ENCODE measurements around the gene FHIT. TPM values are rescaled to one million over a fixed set of nuclear protein-coding genes. Genes with fewer than 3 reads are reported as not detected.
"Not testable (repeated sequence)": the region's sequence is repeated elsewhere in the genome, so short reads cannot be mapped to it uniquely, and the experiment has no call there.

FHIT gene
- total RNA-seq, 2 donors from 2014 or later = 2.9 to 12.2 TPM

- no peak overlapping the region for H3K27ac Mint-ChIP-seq
- H3K9me3 Mint-ChIP-seq = peaks cover 3% of the 10 kb centered on the region
- peak; percentile 74 for ATAC-seq (replicated peaks)
- no peaks in the 10 kb centered on the region for H3K36me3 Mint-ChIP-seq (ENCODE audit: low read depth)
- peaks cover 4% of the 10 kb centered on the region for H3K27me3 Mint-ChIP-seq
- no peaks in the 10 kb centered on the region for H3K4me1 Mint-ChIP-seq
- no peak overlapping the region for H3K4me3 Mint-ChIP-seq
Observed at GRCh38 chr3:59820352-59820934, 1430.8 kb downstream of the FHIT start.

- ATAC-seq (replicated peaks) = no peak
- Mint-ChIP-seq H3K36me3 (ENCODE audit: low read depth) (no peaks in the 10 kb centered on the region), H3K4me3 (no peak overlapping the region), H3K4me1 (no peaks in the 10 kb centered on the region), H3K9me3 (peaks cover 3% of the 10 kb centered on the region), H3K27ac (no peak overlapping the region), H3K27me3 (peaks cover 4% of the 10 kb centered on the region)
Observed at GRCh38 chr3:59818919-59819300, 1432.3 kb downstream of the FHIT start.

DNA sequence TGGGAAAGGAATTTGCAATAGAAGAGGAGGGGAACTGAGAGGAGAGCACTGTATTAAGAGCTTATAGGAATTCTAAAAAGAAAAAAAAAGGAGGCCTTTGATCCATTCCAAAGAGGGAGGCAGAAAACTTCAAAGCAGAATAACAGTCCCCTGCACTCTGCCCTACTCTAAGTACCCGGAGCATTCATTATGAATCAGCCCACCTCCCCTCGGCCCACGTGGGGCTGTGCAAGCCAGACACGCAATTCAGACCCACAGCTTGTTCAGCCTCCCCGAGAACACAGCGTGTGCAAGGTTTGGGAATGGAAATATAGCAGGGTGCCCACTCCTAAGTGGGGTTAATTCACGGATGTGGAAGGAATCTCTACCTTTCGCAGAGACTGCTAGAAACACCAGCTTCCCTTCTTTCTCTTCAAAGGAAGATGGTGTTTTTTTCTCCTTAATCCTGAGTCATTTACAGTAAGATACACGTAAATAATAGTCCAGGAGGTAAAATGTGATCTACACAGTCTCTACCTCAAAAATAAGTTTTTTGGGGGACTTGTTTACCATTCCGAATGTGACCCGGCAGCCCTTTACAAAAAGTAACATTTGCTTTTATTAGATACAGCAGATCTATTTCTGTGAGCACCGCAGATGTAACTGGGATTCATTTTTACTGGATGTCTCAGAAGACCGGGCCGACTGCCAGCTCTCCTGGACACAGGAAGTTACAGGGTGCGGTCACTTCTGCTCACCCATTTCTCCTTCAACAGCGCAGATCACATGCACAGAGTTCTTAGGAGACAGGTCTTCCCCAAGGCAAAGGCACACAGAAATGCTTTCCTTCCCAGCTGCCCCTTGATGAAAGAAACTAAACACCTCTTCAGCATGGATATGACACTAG, 1433.0 kb downstream of the FHIT start:
- H3K4me1 Mint-ChIP-seq = no peaks in the 10 kb centered on the region
- H3K9me3 Mint-ChIP-seq = peaks cover 3% of the 10 kb centered on the region
- no peaks in the 10 kb centered on the region for H3K36me3 Mint-ChIP-seq (ENCODE audit: low read depth)
- ATAC-seq (replicated peaks) = no peak
- peaks cover 4% of the 10 kb centered on the region for H3K27me3 Mint-ChIP-seq
- H3K4me3 Mint-ChIP-seq = no peak overlapping the region
- no peak overlapping the region for H3K27ac Mint-ChIP-seq

DNA sequence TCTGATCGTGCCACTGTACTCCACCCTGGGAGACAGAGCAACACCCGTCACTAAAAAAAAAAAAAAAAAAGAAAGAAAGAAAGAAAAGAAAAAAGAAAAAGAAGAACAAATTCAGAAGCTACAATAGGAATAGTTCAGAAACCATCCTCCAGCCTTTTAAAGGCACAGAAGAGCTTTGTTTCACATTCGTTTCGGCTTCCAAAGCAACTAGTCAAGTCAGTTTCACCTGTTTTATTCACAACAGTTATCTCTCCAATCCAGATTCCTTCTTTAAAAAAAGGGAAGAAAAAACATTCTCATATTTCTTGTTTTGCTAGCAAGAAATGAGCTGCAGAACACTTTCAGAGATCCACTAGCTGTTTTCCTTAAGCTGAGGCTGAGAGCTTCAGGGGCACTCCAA, 1433.7 kb downstream of the FHIT start:
- Mint-ChIP-seq H3K36me3 (ENCODE audit: low read depth) (no peaks in the 10 kb centered on the region), H3K4me1 (no peaks in the 10 kb centered on the region), H3K27me3 (peaks cover 4% of the 10 kb centered on the region), H3K9me3 (peaks cover 3% of the 10 kb centered on the region), H3K27ac (no peak overlapping the region), H3K4me3 (no peak overlapping the region)
- ATAC-seq (replicated peaks) = no peak

- Mint-ChIP-seq H3K4me1 (no peaks in the 10 kb centered on the region), H3K27me3 (peaks cover 4% of the 10 kb centered on the region), H3K36me3 (ENCODE audit: low read depth) (no peaks in the 10 kb centered on the region), H3K4me3 (no peak overlapping the region), H3K27ac (no peak overlapping the region), H3K9me3 (peaks cover 3% of the 10 kb centered on the region)
- no peak for ATAC-seq (replicated peaks)
Observed at GRCh38 chr3:59816312-59816711, 1434.9 kb downstream of the FHIT start.

DNA sequence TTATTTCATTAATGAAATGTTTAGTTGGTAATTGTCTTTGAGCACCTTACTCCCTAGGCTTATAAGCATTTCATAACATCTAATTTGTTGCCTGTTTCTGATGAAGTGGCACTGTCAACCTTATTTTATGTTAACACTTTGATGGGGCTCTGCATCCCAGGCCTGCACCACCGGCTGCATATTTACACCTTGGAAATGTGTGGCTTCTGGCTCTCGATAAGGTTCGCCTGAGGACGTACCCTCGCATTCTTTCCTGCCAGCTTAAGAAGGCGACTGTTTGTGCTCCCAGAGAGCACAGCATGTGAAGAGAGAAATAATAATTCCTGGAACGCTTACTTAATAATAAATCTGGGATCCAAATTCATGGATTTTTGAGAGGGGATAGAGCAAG, 1438.1 kb downstream of the FHIT start:
- H3K27ac Mint-ChIP-seq = no peak overlapping the region
- H3K36me3 Mint-ChIP-seq (ENCODE audit: low read depth) = no peaks in the 10 kb centered on the region

DNA sequence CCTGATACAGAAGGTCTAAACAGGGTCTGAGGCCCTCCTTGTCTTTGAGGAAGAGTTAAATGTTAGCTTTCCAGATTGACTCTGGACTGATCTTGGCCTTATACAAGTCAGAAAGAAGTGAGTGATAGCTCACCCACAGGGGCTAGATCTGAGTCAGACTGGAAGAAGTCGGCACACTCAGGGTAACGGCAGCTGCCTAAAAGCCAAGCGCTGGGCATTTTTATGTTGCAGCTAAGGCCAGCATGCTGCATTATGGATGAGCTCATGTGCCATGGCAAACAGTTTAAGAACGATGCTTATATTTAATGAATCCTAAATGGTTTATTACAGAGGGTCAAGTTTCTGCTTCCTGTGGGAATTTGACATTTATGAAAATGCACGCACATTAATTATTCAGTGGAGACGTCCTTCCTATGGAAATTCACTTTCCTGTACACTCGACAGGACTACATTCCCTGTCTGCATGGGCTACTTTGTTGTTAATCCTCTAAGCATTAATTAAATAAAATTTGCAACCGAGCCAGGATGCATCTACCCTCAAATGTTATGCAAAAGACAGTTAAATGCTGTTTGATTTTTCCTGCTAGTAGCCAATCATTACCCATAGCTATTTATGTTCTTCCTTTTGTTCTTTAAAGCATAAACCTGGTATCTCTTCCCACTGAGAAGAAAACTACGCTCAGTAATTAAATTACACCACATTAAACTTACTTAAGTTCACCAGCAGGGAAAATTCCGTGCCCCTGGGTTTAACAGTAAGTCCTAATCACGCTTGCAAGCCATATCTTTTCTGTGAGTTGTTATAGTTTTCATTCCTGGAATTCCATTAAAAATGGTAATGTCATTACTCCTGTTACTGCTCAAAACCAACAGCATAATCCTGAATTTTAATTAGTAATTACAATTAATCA, 1438.8 kb downstream of the FHIT start:
- ATAC-seq (replicated peaks) = peak; percentile 37
- Mint-ChIP-seq H3K27me3 (no peaks in the 10 kb centered on the region), H3K36me3 (ENCODE audit: low read depth) (no peaks in the 10 kb centered on the region), H3K9me3 (no peaks in the 10 kb centered on the region), H3K4me3 (no peak overlapping the region), H3K27ac (no peak overlapping the region), H3K4me1 (peaks cover 5% of the 10 kb centered on the region)

More for the DNA sequence above, 1438.1 kb downstream of the FHIT start:
- Mint-ChIP-seq H3K27me3 (no peaks in the 10 kb centered on the region), H3K9me3 (no peaks in the 10 kb centered on the region), H3K4me1 (peaks cover 5% of the 10 kb centered on the region), H3K4me3 (no peak overlapping the region)
- no peak for ATAC-seq (replicated peaks)

DNA sequence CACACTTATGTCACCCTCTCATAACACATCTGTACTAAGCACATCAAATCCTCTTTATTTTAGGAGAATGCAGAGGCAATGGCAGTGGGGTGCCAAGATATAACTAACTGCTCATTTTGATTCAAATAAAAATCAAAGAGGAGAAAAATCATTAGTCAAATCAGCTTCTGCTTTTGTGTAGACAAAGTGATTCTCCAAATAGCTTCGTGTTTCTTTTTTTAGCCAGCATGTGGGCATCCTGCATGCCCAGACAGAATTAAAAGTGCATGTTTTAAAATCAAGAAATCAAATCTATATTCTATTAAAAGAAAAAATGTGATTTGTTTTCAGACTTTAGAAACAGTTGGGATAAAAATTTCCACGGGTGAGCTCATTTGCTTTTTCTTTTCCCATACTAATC, 1440.1 kb downstream of the FHIT start:
- H3K36me3 Mint-ChIP-seq (ENCODE audit: low read depth) = no peaks in the 10 kb centered on the region
- H3K4me1 Mint-ChIP-seq = peaks cover 5% of the 10 kb centered on the region
- no peaks in the 10 kb centered on the region for H3K27me3 Mint-ChIP-seq
- H3K9me3 Mint-ChIP-seq = no peaks in the 10 kb centered on the region
- H3K27ac Mint-ChIP-seq = no peak overlapping the region
- no peak overlapping the region for H3K4me3 Mint-ChIP-seq
- ATAC-seq (replicated peaks) = no peak

DNA sequence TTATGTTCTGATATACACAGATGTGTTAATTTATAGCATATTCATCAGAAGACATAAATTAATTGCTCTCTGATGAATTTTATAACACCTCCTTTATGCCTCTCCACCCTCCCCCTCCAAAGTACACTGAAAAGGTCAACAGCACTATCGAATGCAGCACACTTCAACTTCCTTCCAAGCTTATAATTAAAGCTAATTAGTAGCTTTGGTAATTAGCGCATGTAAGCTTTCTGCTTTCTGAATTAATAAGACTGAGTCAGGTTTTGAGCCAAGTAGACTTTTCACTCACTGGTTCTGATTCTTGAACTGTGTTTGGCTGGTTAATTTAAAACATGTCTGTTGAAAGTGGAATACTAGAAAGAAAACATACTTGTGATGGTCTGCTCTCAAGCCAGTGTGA, 1440.6 kb downstream of the FHIT start:
- Mint-ChIP-seq H3K4me3 (no peak overlapping the region), H3K4me1 (peaks cover 5% of the 10 kb centered on the region), H3K36me3 (ENCODE audit: low read depth) (no peaks in the 10 kb centered on the region), H3K27me3 (no peaks in the 10 kb centered on the region), H3K9me3 (no peaks in the 10 kb centered on the region), H3K27ac (no peak overlapping the region)
- no peak for ATAC-seq (replicated peaks)

- H3K27ac Mint-ChIP-seq = no peak overlapping the region
- no peaks in the 10 kb centered on the region for H3K36me3 Mint-ChIP-seq (ENCODE audit: low read depth)
- peaks cover 5% of the 10 kb centered on the region for H3K4me1 Mint-ChIP-seq
- H3K9me3 Mint-ChIP-seq = no peaks in the 10 kb centered on the region
- H3K27me3 Mint-ChIP-seq = no peaks in the 10 kb centered on the region
- H3K4me3 Mint-ChIP-seq = no peak overlapping the region
- ATAC-seq (replicated peaks) = no peak
Observed at GRCh38 chr3:59809710-59810444, 1441.4 kb downstream of the FHIT start.

GRCh38 chr3:59809016-59809415, 1442.2 kb downstream of the FHIT start:
- no peak for ATAC-seq (replicated peaks)
- Mint-ChIP-seq H3K36me3 (ENCODE audit: low read depth) (no peaks in the 10 kb centered on the region), H3K4me3 (no peak overlapping the region), H3K4me1 (peaks cover 5% of the 10 kb centered on the region), H3K9me3 (no peaks in the 10 kb centered on the region), H3K27me3 (no peaks in the 10 kb centered on the region), H3K27ac (no peak overlapping the region)

- no peaks in the 10 kb centered on the region for H3K9me3 Mint-ChIP-seq
- peaks cover 5% of the 10 kb centered on the region for H3K4me1 Mint-ChIP-seq
- H3K36me3 Mint-ChIP-seq (ENCODE audit: low read depth) = no peaks in the 10 kb centered on the region
- H3K27ac Mint-ChIP-seq = no peak overlapping the region
- no peak overlapping the region for H3K4me3 Mint-ChIP-seq
- H3K27me3 Mint-ChIP-seq = no peaks in the 10 kb centered on the region
- no peak for ATAC-seq (replicated peaks)
Observed at GRCh38 chr3:59808446-59808845, 1442.8 kb downstream of the FHIT start.

- no peak for ATAC-seq (replicated peaks)
- Mint-ChIP-seq H3K27ac (no peak overlapping the region), H3K4me1 (no peaks in the 10 kb centered on the region), H3K27me3 (no peaks in the 10 kb centered on the region), H3K4me3 (no peak overlapping the region), H3K36me3 (ENCODE audit: low read depth) (no peaks in the 10 kb centered on the region), H3K9me3 (no peaks in the 10 kb centered on the region)
Observed at GRCh38 chr3:59803268-59803667, 1448.0 kb downstream of the FHIT start.

GRCh38 chr3:59802453-59802852, 1448.8 kb downstream of the FHIT start:
- not testable (repeated sequence) for H3K27ac Mint-ChIP-seq; H3K27me3 Mint-ChIP-seq; H3K9me3 Mint-ChIP-seq; H3K36me3 Mint-ChIP-seq (ENCODE audit: low read depth); H3K4me1 Mint-ChIP-seq; ATAC-seq (replicated peaks); H3K4me3 Mint-ChIP-seq
